SU-DHL-6 (cell line): Measurements from ENCODE around the gene STX12.

Experiments used
- H2AFZ ChIP-seq: fragments of 200-600 bp; sonication (generic); 2 replicates; pipeline ENCODE4 v1.6.1; 2014; ENCODE audit warnings: low read depth, mild to moderate bottlenecking, moderate library complexity, mixed read lengths, antibody characterized with exemption, low read length; ENCODE audit not compliant: severe bottlenecking
- H3F3A ChIP-seq: fragments of 200-600 bp; shearing (Covaris generic); 2 replicates; pipeline ENCODE4 v1.6.0; 2016; ENCODE audit warnings: antibody characterized with exemption, mild to moderate bottlenecking; ENCODE audit not compliant: insufficient read depth
- H3K27ac ChIP-seq: fragments of 200-600 bp; sonication (generic); 2 replicates; pipeline ENCODE4 v1.5.1; 2016; ENCODE audit warnings: low read depth, mild to moderate bottlenecking, low read length, moderate library complexity, mixed read lengths
- H3K27me3 ChIP-seq: fragments of 200-600 bp; sonication (generic), shearing (Covaris generic); 2 replicates; pipeline ENCODE4 v1.6.0; 2014; ENCODE audit warnings: mild to moderate bottlenecking, low read length
- H3K36me3 ChIP-seq: fragments of 200-600 bp; sonication (generic); 2 replicates; pipeline ENCODE4 v1.6.1; 2014; ENCODE audit warnings: mild to moderate bottlenecking, low read length, mixed read lengths
- H3K4me2 ChIP-seq: fragments of 300-600, 200-600 bp; shearing (Covaris generic), sonication (generic); 2 replicates; pipeline ENCODE4 v1.6.0; 2014; ENCODE audit warnings: low read length, low read depth, mild to moderate bottlenecking; ENCODE audit not compliant: poor library complexity, severe bottlenecking
- H3K4me3 ChIP-seq: fragments of 200-600 bp; sonication (generic); 2 replicates; pipeline ENCODE4 v1.5.1; 2014; ENCODE audit warnings: antibody characterized with exemption, low read length, mild to moderate bottlenecking, mixed read lengths; ENCODE audit not compliant: insufficient read depth, poor library complexity, severe bottlenecking
- H3K79me2 ChIP-seq: fragments of 200-600 bp; sonication (generic); 2 replicates; pipeline ENCODE4 v1.6.1; 2014; ENCODE audit warnings: mild to moderate bottlenecking, low read length, moderate library complexity; ENCODE audit not compliant: insufficient read depth
- H3K9ac ChIP-seq: fragments of 200-600 bp; sonication (generic); 2 replicates; pipeline ENCODE4 v1.7.0; 2014; ENCODE audit warnings: mild to moderate bottlenecking, low read length
- H3K9me2 ChIP-seq: fragments of 200-600 bp; sonication (generic); replicated peaks from 2 replicates; pipeline ENCODE4 v1.6.1; 2014; ENCODE audit warnings: low read length; ENCODE audit not compliant: insufficient read depth
- H3K9me3 ChIP-seq: fragments of 200-600 bp; sonication (generic); 2 replicates; pipeline ENCODE4 v1.6.1; 2014; ENCODE audit warnings: low read length, mixed read lengths; ENCODE audit not compliant: insufficient read depth
- H4K20me1 ChIP-seq: fragments of 200-600 bp; sonication (generic); 2 replicates; pipeline ENCODE4 v1.6.1; 2014; ENCODE audit warnings: low read depth, mild to moderate bottlenecking, antibody characterized with exemption, low read length, moderate library complexity, mixed read lengths
- CTCF ChIP-seq: fragments of 200-600 bp; sonication (generic); IDR thresholded peaks from one replicate; pipeline ENCODE4 v1.5.1; 2017; ENCODE audit warnings: antibody characterized with exemption, mild to moderate bottlenecking, low read length, moderate library complexity; ENCODE audit not compliant: insufficient read depth, poor library complexity, severe bottlenecking
- EZH2phosphoT487 ChIP-seq: fragments of 200-600 bp; sonication (generic), shearing (Covaris generic); conservative IDR thresholded peaks from 2 replicates; pipeline ENCODE4 v1.6.1; 2018; ENCODE audit warnings: mild to moderate bottlenecking, antibody characterized with exemption, low read length, moderate library complexity, mixed read lengths

STX12 gene

GRCh38 chr1:27795601-27796000 is 22.6 kb downstream of the STX12 start:
- no peak overlapping the region for H3K9ac ChIP-seq
- no peaks in the 10 kb centered on the region for H4K20me1 ChIP-seq
- no peaks in the 10 kb centered on the region; the same call in 1 of the 2 replicates for H3F3A ChIP-seq
- no peak overlapping the region for H3K4me2 ChIP-seq
- peaks cover 9% of the 10 kb centered on the region; the same call in 1 of the 2 replicates for H3K36me3 ChIP-seq
- H3K79me2 ChIP-seq = no peaks in the 10 kb centered on the region
- H2AFZ ChIP-seq = no peak overlapping the region
- no peak overlapping the region for H3K4me3 ChIP-seq
- H3K27me3 ChIP-seq = no peaks in the 10 kb centered on the region
- no peaks in the 10 kb centered on the region for H3K9me3 ChIP-seq
- no peak overlapping the region for H3K27ac ChIP-seq
- TF ChIP-seq CTCF (no peak), EZH2phosphoT487 (no peak)
- no peaks in the 10 kb centered on the region for H3K9me2 ChIP-seq

- Histone ChIP-seq H3K4me2 (no peak overlapping the region), H3K9me3 (no peaks in the 10 kb centered on the region), H4K20me1 (no peaks in the 10 kb centered on the region), H3K27me3 (no peaks in the 10 kb centered on the region), H3K27ac (no peak overlapping the region), H2AFZ (no peak overlapping the region), H3K9ac (no peak overlapping the region), H3K4me3 (no peak overlapping the region), H3K36me3 (peaks cover 23% of the 10 kb centered on the region; the same call in 1 of the 2 replicates), H3F3A (peaks cover 9% of the 10 kb centered on the region; the same call in 1 of the 2 replicates), H3K79me2 (no peaks in the 10 kb centered on the region), H3K9me2 (no peaks in the 10 kb centered on the region)
- TF ChIP-seq EZH2phosphoT487 (no peak), CTCF (no peak)
Measured at GRCh38 chr1:27804791-27805190, 31.8 kb downstream of the STX12 start.

GRCh38 chr1:27806758-27807157 is 33.7 kb downstream of the STX12 start:
- H3K27me3 ChIP-seq = no peaks in the 10 kb centered on the region
- no peak overlapping the region for H3K4me2 ChIP-seq
- H3K79me2 ChIP-seq = no peaks in the 10 kb centered on the region
- no peak for TF ChIP-seq EZH2phosphoT487
- TF ChIP-seq CTCF = no peak
- no peak overlapping the region for H3K4me3 ChIP-seq
- H2AFZ ChIP-seq = no peak overlapping the region
- no peak overlapping the region for H3K27ac ChIP-seq
- H4K20me1 ChIP-seq = no peaks in the 10 kb centered on the region
- H3K9me3 ChIP-seq = no peaks in the 10 kb centered on the region
- H3F3A ChIP-seq = peaks cover 9% of the 10 kb centered on the region; the same call in 1 of the 2 replicates
- no peak overlapping the region for H3K9ac ChIP-seq
- peaks cover 19% of the 10 kb centered on the region; the same call in 1 of the 2 replicates for H3K36me3 ChIP-seq
- no peaks in the 10 kb centered on the region for H3K9me2 ChIP-seq
